ENCODE data around the gene SUCLA2. TPM values are rescaled to one million over a fixed set of nuclear protein-coding genes. Genes with fewer than 3 reads are reported as not detected.

SUCLA2 gene
- total RNA-seq, 2 donors from 2014 or later = 42.1 to 45.7 TPM

DNA sequence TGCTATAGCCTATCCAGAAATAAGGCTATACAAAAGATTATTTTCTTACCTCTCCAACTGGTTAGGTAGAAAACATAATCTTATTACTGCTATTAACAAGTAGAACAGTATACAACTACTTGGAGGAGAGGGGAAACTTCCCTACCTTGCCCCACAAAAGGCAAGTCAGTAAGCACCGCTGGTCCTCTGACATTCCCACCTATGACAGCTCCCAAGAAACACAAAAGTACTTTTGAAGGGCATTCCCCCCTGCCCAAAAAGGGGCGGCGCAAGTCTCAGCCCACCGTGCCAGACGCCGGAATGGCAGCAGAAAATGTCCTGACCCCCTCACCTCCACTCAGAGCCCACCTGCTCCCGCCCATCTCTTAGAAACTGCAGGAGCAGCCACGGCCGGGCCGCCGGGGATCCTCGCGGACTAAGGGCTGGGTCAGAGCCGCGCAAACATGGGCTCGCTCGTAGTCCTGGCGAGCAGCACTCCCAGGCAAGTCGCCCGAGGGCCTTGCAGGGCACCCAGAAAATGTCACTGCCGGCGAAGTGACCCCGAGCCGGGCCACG is 437 bp downstream of the SUCLA2 start:
- Histone ChIP-seq H3K27ac (peak overlapping the region; percentile 73 to 80), H3K9me3 (no peaks in the 10 kb centered on the region), H3K4me1 (replicated peaks) (no peaks in the 10 kb centered on the region), H3K27me3 (replicated peaks; ENCODE audit: insufficient read depth) (no peaks in the 10 kb centered on the region), H3K36me3 (no peaks in the 10 kb centered on the region), H3K4me3 (peak overlapping the region; percentile 80 to 90)
- TF ChIP-seq, protein P1, sequence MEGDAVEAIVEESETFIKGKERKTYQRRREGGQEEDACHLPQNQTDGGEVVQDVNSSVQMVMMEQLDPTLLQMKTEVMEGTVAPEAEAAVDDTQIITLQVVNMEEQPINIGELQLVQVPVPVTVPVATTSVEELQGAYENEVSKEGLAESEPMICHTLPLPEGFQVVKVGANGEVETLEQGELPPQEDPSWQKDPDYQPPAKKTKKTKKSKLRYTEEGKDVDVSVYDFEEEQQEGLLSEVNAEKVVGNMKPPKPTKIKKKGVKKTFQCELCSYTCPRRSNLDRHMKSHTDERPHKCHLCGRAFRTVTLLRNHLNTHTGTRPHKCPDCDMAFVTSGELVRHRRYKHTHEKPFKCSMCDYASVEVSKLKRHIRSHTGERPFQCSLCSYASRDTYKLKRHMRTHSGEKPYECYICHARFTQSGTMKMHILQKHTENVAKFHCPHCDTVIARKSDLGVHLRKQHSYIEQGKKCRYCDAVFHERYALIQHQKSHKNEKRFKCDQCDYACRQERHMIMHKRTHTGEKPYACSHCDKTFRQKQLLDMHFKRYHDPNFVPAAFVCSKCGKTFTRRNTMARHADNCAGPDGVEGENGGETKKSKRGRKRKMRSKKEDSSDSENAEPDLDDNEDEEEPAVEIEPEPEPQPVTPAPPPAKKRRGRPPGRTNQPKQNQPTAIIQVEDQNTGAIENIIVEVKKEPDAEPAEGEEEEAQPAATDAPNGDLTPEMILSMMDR (IDR thresholded peaks at IDR 0.05) = no peak
- no peak for TF ChIP-seq POLR2AphosphoS5 (IDR thresholded peaks at IDR 0.05)
- TF ChIP-seq POLR2A (IDR thresholded peaks at IDR 0.05) = no peak
- intact Hi-C loops (cut with DNase I) = no loop called here
- under 1% methylated on average over 19 of the region's 25 CpGs for WGBS
- peak; percentile 5 for DNase-seq (ENCODE audit: low spot score)

DNA sequence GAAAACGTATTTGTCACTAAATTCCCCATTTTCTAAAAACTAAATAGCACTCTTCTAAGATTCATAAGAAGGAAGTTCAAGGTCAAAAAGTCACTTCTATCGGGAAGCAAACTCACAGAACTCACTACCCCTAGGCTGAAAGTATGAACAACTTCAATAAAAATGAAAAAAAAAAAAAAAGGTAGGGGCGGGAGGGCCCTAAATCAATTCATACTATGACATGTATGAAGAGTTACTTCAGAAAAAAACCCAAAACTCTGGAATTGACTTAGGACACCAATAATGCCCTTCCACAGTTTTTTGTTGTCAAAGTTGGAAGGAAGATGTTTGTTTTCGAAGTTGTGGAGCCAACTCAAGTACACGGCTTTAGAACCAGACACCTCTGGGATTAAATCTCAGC is 1.1 kb downstream of the SUCLA2 start:
- H3K9me3 ChIP-seq = no peaks in the 10 kb centered on the region
- H3K4me1 ChIP-seq (replicated peaks) = no peaks in the 10 kb centered on the region
- TF ChIP-seq, protein P1 (IDR thresholded peaks at IDR 0.05) = no peak
- TF ChIP-seq POLR2A (IDR thresholded peaks at IDR 0.05) = no peak
- no peak for DNase-seq (ENCODE audit: low spot score)
- H3K4me3 ChIP-seq = peak overlapping the region; percentile 80 to 90
- no peaks in the 10 kb centered on the region for H3K27me3 ChIP-seq (replicated peaks; ENCODE audit: insufficient read depth)
- no peak overlapping the region for H3K27ac ChIP-seq
- 33% methylated on average over 5 of the region's 5 CpGs for WGBS
- intact Hi-C loops (cut with DNase I) = no loop called here
- H3K36me3 ChIP-seq = no peaks in the 10 kb centered on the region

DNA sequence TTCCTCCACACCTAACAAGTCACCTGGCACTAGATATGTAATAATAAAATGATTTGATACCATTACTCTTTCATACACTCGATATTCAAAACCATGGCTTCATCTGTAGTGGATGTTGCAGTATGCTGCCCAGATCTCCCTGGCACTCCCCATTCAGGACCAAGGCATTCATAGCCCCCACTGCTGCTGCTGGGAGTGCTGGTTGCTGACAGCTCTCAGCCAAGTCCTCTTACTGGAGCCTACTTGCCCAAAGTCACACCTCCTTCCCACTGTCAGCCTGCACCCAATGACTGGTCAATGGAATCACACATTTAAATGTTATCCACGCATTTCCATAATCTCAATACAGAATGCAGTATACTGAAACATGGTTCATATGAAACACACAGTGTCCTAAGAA is 3.7 kb downstream of the SUCLA2 start:
- 96% methylated on average over 2 of the region's 2 CpGs for WGBS
- intact Hi-C loops (cut with DNase I) = no loop called here
- H3K4me3 ChIP-seq = no peak overlapping the region

DNA sequence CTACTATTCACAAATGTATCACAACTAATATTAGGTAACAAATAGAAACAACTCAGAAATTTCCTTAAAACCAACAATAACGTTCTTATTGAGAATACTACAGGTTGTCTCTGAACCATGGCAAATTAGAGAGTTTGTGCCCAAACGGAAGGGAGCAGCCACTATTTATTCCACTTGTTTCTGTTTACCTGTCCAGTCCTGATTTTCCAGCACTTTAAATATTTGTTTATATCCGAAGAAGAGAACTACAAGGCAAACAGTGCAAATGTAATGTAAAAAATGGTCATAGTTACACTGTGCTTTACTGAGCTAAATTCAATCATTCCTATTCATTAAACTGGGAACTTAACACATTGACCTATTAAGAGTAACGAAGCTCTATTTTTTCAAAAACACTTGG is 9.2 kb downstream of the SUCLA2 start:
- intact Hi-C loops (cut with DNase I) = no loop called here
- TF ChIP-seq, protein P1 (IDR thresholded peaks at IDR 0.05) = no peak
- TF ChIP-seq POLR2A (IDR thresholded peaks at IDR 0.05) = no peak
- no peak for TF ChIP-seq POLR2AphosphoS5 (IDR thresholded peaks at IDR 0.05)
- no peaks in the 10 kb centered on the region for H3K36me3 ChIP-seq
- H3K4me3 ChIP-seq = no peak overlapping the region
- WGBS = 80% methylated on average over 4 of the region's 4 CpGs
- no peak for DNase-seq (ENCODE audit: low spot score)
- no peaks in the 10 kb centered on the region for H3K9me3 ChIP-seq
- H3K27me3 ChIP-seq (replicated peaks; ENCODE audit: insufficient read depth) = no peaks in the 10 kb centered on the region
- no peak overlapping the region for H3K27ac ChIP-seq
- no peaks in the 10 kb centered on the region for H3K4me1 ChIP-seq (replicated peaks)

More for the DNA sequence above, 3.7 kb downstream of the SUCLA2 start:
- no peak overlapping the region for H3K27ac ChIP-seq
- no peak for DNase-seq (ENCODE audit: low spot score)
- H3K27me3 ChIP-seq (replicated peaks; ENCODE audit: insufficient read depth) = no peaks in the 10 kb centered on the region
- no peaks in the 10 kb centered on the region for H3K4me1 ChIP-seq (replicated peaks)
- no peaks in the 10 kb centered on the region for H3K36me3 ChIP-seq
- TF ChIP-seq POLR2AphosphoS5 (IDR thresholded peaks at IDR 0.05) = no peak
- no peak for TF ChIP-seq POLR2A (IDR thresholded peaks at IDR 0.05)
- TF ChIP-seq, protein P1 (IDR thresholded peaks at IDR 0.05) = no peak
- H3K9me3 ChIP-seq = no peaks in the 10 kb centered on the region

DNA sequence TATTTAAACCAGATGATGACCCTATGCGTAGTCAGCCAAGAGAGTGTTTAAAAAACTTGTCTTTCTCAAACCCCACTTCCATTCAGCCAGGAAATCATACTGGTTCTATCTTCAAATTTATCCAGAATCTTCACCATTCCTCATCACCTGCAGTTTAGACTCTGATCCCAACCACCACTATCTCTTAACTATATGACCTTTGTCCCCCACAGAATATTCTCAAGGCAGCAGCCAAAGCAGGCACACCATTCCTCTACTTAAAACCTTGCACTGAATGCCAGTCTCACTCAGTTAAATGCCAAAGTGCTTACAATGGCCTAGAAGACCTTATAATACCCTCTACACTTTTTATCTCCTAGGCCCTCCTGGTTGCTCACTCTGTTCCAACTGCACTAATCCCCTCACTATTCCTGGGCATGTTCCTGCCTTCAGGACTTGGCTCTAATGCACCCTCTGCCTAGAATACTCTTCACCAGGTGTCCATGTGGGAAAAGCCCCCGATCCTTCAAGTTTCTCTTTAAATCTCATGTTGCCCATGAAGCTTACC is 10.1 kb downstream of the SUCLA2 start:
- DNase-seq (ENCODE audit: low spot score) = no peak
- H3K4me1 ChIP-seq (replicated peaks) = no peaks in the 10 kb centered on the region
- H3K4me3 ChIP-seq = no peak overlapping the region
- TF ChIP-seq POLR2A (IDR thresholded peaks at IDR 0.05) = no peak
- TF ChIP-seq, protein P1 (IDR thresholded peaks at IDR 0.05) = no peak
- TF ChIP-seq POLR2AphosphoS5 (IDR thresholded peaks at IDR 0.05) = no peak
- no peaks in the 10 kb centered on the region for H3K9me3 ChIP-seq
- 97% methylated on average over 2 of the region's 2 CpGs for WGBS
- intact Hi-C loops (cut with DNase I) = no loop called here
- H3K27ac ChIP-seq = no peak overlapping the region
- H3K36me3 ChIP-seq = no peaks in the 10 kb centered on the region
- H3K27me3 ChIP-seq (replicated peaks; ENCODE audit: insufficient read depth) = no peaks in the 10 kb centered on the region
